GM12878 (cell line): ENCODE measurements around the gene SMCO1. TPM values are rescaled to one million over a fixed set of nuclear protein-coding genes. Genes with fewer than 3 reads are reported as not detected.

Source experiments
- ATAC-seq: fragments of 200-7000 bp; cut with Tn5 transposase; 3 replicates; pipeline ENCODE4 v1.9.1; 2020; ENCODE audit warnings: mild to moderate bottlenecking, moderate library complexity
- Bru-seq: library from RNA; stranded (reverse); fragments of 400-500 nt; gene quantifications from one replicate; lab custom pipeline; 2021; lab: Mats Ljungman, UMichigan
- BruChase-seq, 2 experiments: library from RNA; stranded (reverse); fragments of 400-500 nt; gene quantifications; one replicate each; lab custom pipeline; 2021; lab: Mats Ljungman, UMichigan
- BruUV-seq: library from RNA; stranded (reverse); fragments of 400-500 nt; replicated peaks from 2 replicates; lab custom pipeline; 2021; lab: Mats Ljungman, UMichigan
- CTCF ChIA-PET: fragments of 300-600 bp; sonication (Branson Sonifier 250); formaldehyde crosslinking; extraction: SDS; loops from one replicate; lab custom pipeline; 2021; ENCODE audit warnings: inconsistent platforms; lab: Yijun Ruan, JAX
- POLR2A ChIA-PET: fragments of 350-600 bp; formaldehyde crosslinking; extraction: SDS; loops from one replicate; lab custom pipeline; 2021; ENCODE audit warnings: inconsistent platforms; lab: Charles Lee
- RAD21 ChIA-PET: fragments of 300-600 bp; sonication (Branson Sonifier 250); formaldehyde crosslinking; loops from one replicate; lab custom pipeline; 2023; ENCODE audit warnings: antibody characterized with exemption; ENCODE audit not compliant: unreplicated experiment; lab: Charles Lee
- SMC1A ChIA-PET: fragments of 300-600 bp; sonication (Branson Sonifier 250); formaldehyde crosslinking; loops from one replicate; lab custom pipeline; 2023; ENCODE audit not compliant: unreplicated experiment, uncharacterized antibody; lab: Charles Lee
- DNase-seq: peaks from one replicate; pipeline ENCODE4 v3.0.0-alpha.2; 2011; ENCODE audit warnings: low read depth, low spot score
- FAIRE-seq: peaks from 3 replicates; lab custom pipeline; 2011; peaks lifted over from hg19 to GRCh38; lab: Jason Lieb, UNC
- H2AFZ ChIP-seq: 2 replicates; pipeline ENCODE4 v1.6.0; 2011; ENCODE audit warnings: low read depth, low read length, control low read depth; ENCODE audit not compliant: control insufficient read depth
- H3K27ac ChIP-seq: 2 replicates; pipeline ENCODE4 v1.5.1; 2011; ENCODE audit warnings: control low read depth; ENCODE audit not compliant: control insufficient read depth, insufficient read depth
- H3K27me3 ChIP-seq, 2 experiments: replicated peaks in 1 of 2; 2 replicates each; pipeline versions ENCODE4 v1.6.0 to v1.6.1; 2011; ENCODE audit warnings: low read length in 1 of 2; ENCODE audit not compliant: control insufficient read depth in 2 of 2, insufficient read depth in 2 of 2
- H3K36me3 ChIP-seq, 2 experiments: 2 replicates each; pipeline ENCODE4 v1.5.1; 2011; ENCODE audit warnings: low read length in 1 of 2; ENCODE audit not compliant: control insufficient read depth in 2 of 2, insufficient read depth in 2 of 2
- H3K4me1 ChIP-seq: 2 replicates; pipeline ENCODE4 v1.6.1; 2011; ENCODE audit warnings: mild to moderate bottlenecking, low read length, moderate library complexity, mixed read lengths; ENCODE audit not compliant: control insufficient read depth, insufficient read depth
- H3K4me2 ChIP-seq: 2 replicates; pipeline ENCODE4 v1.6.0; 2011; ENCODE audit warnings: control low read depth; ENCODE audit not compliant: control insufficient read depth, insufficient read depth
- H3K4me3 ChIP-seq: fragments of 200-600 bp; sonication (generic); 2 replicates; pipeline ENCODE4 v1.5.1; 2016
- H3K79me2 ChIP-seq: 2 replicates; pipeline ENCODE4 v1.6.0; 2011; ENCODE audit warnings: low read length; ENCODE audit not compliant: control insufficient read depth, insufficient read depth
- H3K9ac ChIP-seq: 2 replicates; pipeline ENCODE4 v1.8.0; 2011; ENCODE audit warnings: low read length, control low read depth, mixed read lengths; ENCODE audit not compliant: control insufficient read depth, insufficient read depth
- H3K9me3 ChIP-seq: replicated peaks from 3 replicates; pipeline ENCODE4 v1.5.1; 2011; ENCODE audit warnings: mild to moderate bottlenecking, low read length; ENCODE audit not compliant: control insufficient read depth, insufficient read depth
- H4K20me1 ChIP-seq: 2 replicates; pipeline ENCODE4 v1.6.0; 2011; ENCODE audit not compliant: control insufficient read depth, insufficient read depth
- CBFB ChIP-seq: IDR thresholded peaks from 2 replicates; pipeline ENCODE4 v1.6.1; 2016; ENCODE audit warnings: antibody characterized with exemption, low read depth
- CEBPB ChIP-seq, 2 experiments: fragments of 150-350 bp in 1 of 2; IDR thresholded peaks; 2 replicates each; pipeline ENCODE4 v1.6.1; 2012 to 2014; ENCODE audit warnings: low read depth in 2 of 2, low read length in 2 of 2, borderline replicate concordance in 1 of 2, inconsistent platforms in 1 of 2
- CHD1 ChIP-seq: IDR thresholded peaks from 2 replicates; pipeline ENCODE4 v1.6.1; 2012; ENCODE audit warnings: low read depth, low read length, improper control_type of control experiment
- HDAC2 ChIP-seq: fragments of 200-600 bp; sonication (generic); IDR thresholded peaks from 2 replicates; pipeline ENCODE4 v1.6.1; 2017
- MYB ChIP-seq: fragments of 150-350 bp; IDR thresholded peaks from 2 replicates; pipeline ENCODE4 v1.6.1; 2014; ENCODE audit warnings: mild to moderate bottlenecking, low read depth, low read length, borderline replicate concordance
- POLR2A ChIP-seq: IDR thresholded peaks from 2 replicates; pipeline ENCODE4 v1.6.1; 2011; ENCODE audit warnings: low read depth, mild to moderate bottlenecking, low read length
- SIN3A ChIP-seq: IDR thresholded peaks from 2 replicates; pipeline ENCODE4 v1.6.1; 2012; ENCODE audit warnings: low read depth, low read length, improper control_type of control experiment
- SMAD1 ChIP-seq: fragments of 450-650 bp; IDR thresholded peaks from 2 replicates; pipeline ENCODE4 v1.6.1; 2018; ENCODE audit warnings: mild to moderate bottlenecking, low read depth; ENCODE audit not compliant: partially characterized antibody
- SREBF1 ChIP-seq: IDR thresholded peaks from 2 replicates; pipeline ENCODE4 v1.6.1; 2012; ENCODE audit warnings: mild to moderate bottlenecking, low read length
- TCF7 ChIP-seq: IDR thresholded peaks from 2 replicates; pipeline ENCODE4 v1.6.1; 2014; ENCODE audit warnings: antibody characterized with exemption, borderline replicate concordance
- ZNF274 ChIP-seq: IDR thresholded peaks from one replicate; pipeline ENCODE4 v1.8.0; 2011; ENCODE audit not compliant: insufficient read length, insufficient read depth
- WGBS: methylation state at CpG from one replicate; pipeline ENCODE4 v1.1.6; 2016; ENCODE audit warnings: low lambda C conversion rate; ENCODE audit not compliant: insufficient replicate concordance, insufficient coverage; ENCODE audit errors: missing lambda C conversion rate; 5-methylcytosine and 5-hydroxymethylcytosine counted together
- in situ Hi-C: fragments of 300-500 bp; cut with MboI; formaldehyde crosslinking; loops from 9 replicates; pipeline ENCODE4 v1.14.3; 2018; ENCODE audit warnings: mixed read lengths
- intact Hi-C: fragments of 100-400 bp; cut with micrococcal nuclease; formaldehyde crosslinking; loops from one replicate; pipeline ENCODE4 v1.14.2; 2022; ENCODE audit not compliant: unreplicated experiment
- long read RNA-seq, 2 experiments: library from polyadenylated mRNA; unstranded; transcript quantifications; one replicate each; pipeline ENCODE4 v2.0.0, GENCODE V29; 2019 to 2020
- polyA minus RNA-seq, 3 experiments: library from RNA; depleted of rRNA, polyadenylated mRNA; stranded (reverse); fragments of >200 nt; gene quantifications; 2 replicates each; pipeline ENCODE4 v1.2.3, GENCODE V29; 2011
- polyA plus RNA-seq, 11 experiments: library from polyadenylated mRNA; depleted of rRNA in 4 of 11; unstranded in 6 of 11; stranded (reverse) in 5 of 11; fragments of >200 nt; fragmentation: Nextera tagmentation in 4 of 11; fragmentation: Illumina TruSeq in 1 of 11; extraction: Ambion mirVana in 4 of 11; extraction: Trizol in 1 of 11; gene quantifications; 1 replicate in 1 of 11; 2 replicates in 10 of 11; pipeline versions ENCODE4 v1.2.1 to v1.2.3, GENCODE V29; 2011 to 2016; ENCODE audit warnings: inconsistent platforms in 2 of 11, missing spikeins in 2 of 11, low read depth in 1 of 11
- total RNA-seq, 4 experiments: library from RNA; depleted of rRNA in 3 of 4; stranded (reverse); fragments of >200 nt in 3 of 4; fragmentation: Illumina TruSeq in 1 of 4; extraction: Trizol in 1 of 4; gene quantifications; 2 replicates each; pipeline versions ENCODE4 v1.2.1 to v1.2.3, GENCODE V29; 2013 to 2021
- TF ChIP-seq, protein P1 (sequence below): fragments of 450-650 bp; IDR thresholded peaks from 2 replicates; pipeline ENCODE4 v1.6.1; 2016; ENCODE audit warnings: mild to moderate bottlenecking, moderate library complexity, borderline replicate concordance
- TF ChIP-seq, protein P2 (sequence below): fragments of 450-650 bp; formaldehyde crosslinking; IDR thresholded peaks from 2 replicates; pipeline ENCODE4 v1.4.0; 2022; ENCODE audit warnings: mild to moderate bottlenecking, moderate library complexity

Gene SMCO1, protein sequence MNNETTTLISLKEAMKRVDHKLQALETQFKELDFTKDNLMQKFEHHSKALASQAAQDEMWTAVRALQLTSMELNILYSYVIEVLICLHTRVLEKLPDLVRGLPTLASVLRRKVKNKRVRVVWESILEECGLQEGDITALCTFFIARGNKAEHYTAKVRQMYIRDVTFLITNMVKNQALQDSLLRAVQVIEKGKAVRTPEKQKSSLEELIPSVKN
- total RNA-seq (2013; cell fraction: nucleolus; rRNA removed), result not detected in 2 replicates
- not detected in 2 replicates for total RNA-seq (2014; rRNA removed)
- total RNA-seq (2014; rRNA removed; fragmentation: Illumina TruSeq; extraction: Trizol), result not detected in 2 replicates
- not detected in 2 replicates for total RNA-seq (2021)
- polyA plus RNA-seq (2011; ENCODE audit: low read depth), result not detected
- polyA plus RNA-seq (2011; rRNA removed), result not detected in 2 replicates
- not detected in 2 replicates for polyA plus RNA-seq (2011; cell fraction: cytosol; rRNA removed)
- polyA plus RNA-seq (2011; cell fraction: nucleus; rRNA removed), result not detected in 2 replicates
- polyA plus RNA-seq (2012), result not detected in 2 replicates
- polyA plus RNA-seq (2014; fragmentation: Illumina TruSeq; extraction: Trizol), result not detected in 2 replicates
- under 1 TPM in 1 of 2 experiments, not detected in 1; 0.05 TPM for polyA plus RNA-seq (2014; fragmentation: Nextera tagmentation; extraction: Ambion mirVana)
- polyA plus RNA-seq (2014; rRNA removed), result not detected in 2 replicates
- polyA plus RNA-seq (2016; fragmentation: Nextera tagmentation; extraction: Ambion mirVana), result not detected
- polyA minus RNA-seq (2011; rRNA and poly(A)+ RNA removed), result not detected in 2 replicates
- not detected in 2 replicates for polyA minus RNA-seq (2011; cell fraction: cytosol; rRNA and poly(A)+ RNA removed)
- not detected in 2 replicates for polyA minus RNA-seq (2011; cell fraction: nucleus; rRNA and poly(A)+ RNA removed)
- not detected for Bru-seq, nascent RNA
- not detected for BruChase-seq, experiment 1, labeled RNA remaining after a 6-hour chase
- not detected for BruChase-seq, experiment 2, labeled RNA remaining after a 2-hour chase
- long read RNA-seq, experiment 1, result 0 reads
- long read RNA-seq, experiment 2, result 0 reads

DNA sequence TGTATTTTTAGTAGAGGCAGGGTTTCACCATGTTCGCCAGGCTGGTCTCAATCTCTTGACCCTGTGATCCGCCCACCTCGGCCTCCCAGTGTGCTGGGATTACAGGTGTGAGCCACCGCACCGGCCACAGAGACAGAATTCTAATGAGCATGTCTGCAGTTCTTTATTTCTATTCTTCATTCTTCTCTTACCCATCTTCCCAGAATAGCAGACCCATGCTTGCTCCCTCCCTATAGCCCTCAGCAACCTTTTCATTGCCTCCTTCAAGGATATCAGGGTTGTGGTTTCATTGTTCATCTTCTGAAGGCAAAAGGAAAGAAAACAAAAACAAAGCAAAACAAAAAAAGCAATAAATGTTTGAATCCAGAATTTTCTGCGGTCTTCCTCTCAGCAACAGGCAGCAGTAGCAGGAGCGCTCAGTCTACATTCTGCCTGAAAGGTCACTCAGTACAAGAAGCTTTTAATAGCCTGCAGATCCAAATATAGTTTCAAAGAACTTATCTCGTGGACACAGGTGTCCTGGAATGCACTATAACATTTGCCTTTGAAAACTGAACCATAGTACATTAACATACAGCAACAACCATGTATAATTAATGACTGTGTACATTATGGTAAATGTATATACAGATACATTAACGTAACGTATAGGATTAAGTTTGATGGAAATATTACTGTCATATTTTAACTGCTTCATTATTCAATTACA lies at the start of gene SMCO1:
Gene SMCO1 (minus strand): TSS at position 434 of the 709 bp plus-strand sequence. CDS start 137 bp downstream, at position 297.
- H3K27ac ChIP-seq, result no peak within 1 kb of the TSS
- no peak within 1 kb of the TSS for H2AFZ ChIP-seq
- RAD21 ChIA-PET, result no interaction called here
- POLR2A ChIA-PET, result no interaction called here
- in situ Hi-C loops, result no loop called here
- SMC1A ChIA-PET, result interaction anchor here (1.0 kb wide), 1 partner anchor 263 kb away, joined by 3 read pairs; no protein-coding TSS in a partner anchor
- no TSS peak for BruUV-seq
- intact Hi-C loops, result no loop called here
- 71% methylated on average over 10 of the region's 10 CpGs for WGBS
- ATAC-seq (no peak), FAIRE-seq (no peak), DNase-seq (no peak)
- H3K9me3 ChIP-seq, result peaks cover 26% of the 10 kb centered on the region
- H4K20me1 ChIP-seq, result no peaks in the 10 kb centered on the region
- no peak within 1 kb of the TSS for H3K4me3 ChIP-seq
- no peak within 1 kb of the TSS for H3K9ac ChIP-seq
- H3K4me2 ChIP-seq, result no peak within 1 kb of the TSS
- H3K27me3 ChIP-seq, result no peaks in the 10 kb centered on the region
- no peaks in the 10 kb centered on the region for H3K79me2 ChIP-seq
- H3K36me3 ChIP-seq, result no peaks in the 10 kb centered on the region
- CTCF ChIA-PET, result interaction anchor here (1.6 kb wide), 1 partner anchor 11 kb away, joined by 4 read pairs; the partner anchor contains the start of gene RNF168
- H3K4me1 ChIP-seq, result no peaks in the 10 kb centered on the region
- TF ChIP-seq CEBPB (IDR thresholded peaks at IDR 0.05; ENCODE audit: borderline replicate concordance in 1 of 2, low read depth in 2 of 2, low read length in 2 of 2), result no peak
- TF ChIP-seq ZNF274, result no peak
- TF ChIP-seq CBFB, result no peak
- TF ChIP-seq HDAC2, result no peak
- TF ChIP-seq SMAD1, result no peak
- TF ChIP-seq CHD1, result no peak
- no peak for TF ChIP-seq TCF7
- TF ChIP-seq, protein P1, sequence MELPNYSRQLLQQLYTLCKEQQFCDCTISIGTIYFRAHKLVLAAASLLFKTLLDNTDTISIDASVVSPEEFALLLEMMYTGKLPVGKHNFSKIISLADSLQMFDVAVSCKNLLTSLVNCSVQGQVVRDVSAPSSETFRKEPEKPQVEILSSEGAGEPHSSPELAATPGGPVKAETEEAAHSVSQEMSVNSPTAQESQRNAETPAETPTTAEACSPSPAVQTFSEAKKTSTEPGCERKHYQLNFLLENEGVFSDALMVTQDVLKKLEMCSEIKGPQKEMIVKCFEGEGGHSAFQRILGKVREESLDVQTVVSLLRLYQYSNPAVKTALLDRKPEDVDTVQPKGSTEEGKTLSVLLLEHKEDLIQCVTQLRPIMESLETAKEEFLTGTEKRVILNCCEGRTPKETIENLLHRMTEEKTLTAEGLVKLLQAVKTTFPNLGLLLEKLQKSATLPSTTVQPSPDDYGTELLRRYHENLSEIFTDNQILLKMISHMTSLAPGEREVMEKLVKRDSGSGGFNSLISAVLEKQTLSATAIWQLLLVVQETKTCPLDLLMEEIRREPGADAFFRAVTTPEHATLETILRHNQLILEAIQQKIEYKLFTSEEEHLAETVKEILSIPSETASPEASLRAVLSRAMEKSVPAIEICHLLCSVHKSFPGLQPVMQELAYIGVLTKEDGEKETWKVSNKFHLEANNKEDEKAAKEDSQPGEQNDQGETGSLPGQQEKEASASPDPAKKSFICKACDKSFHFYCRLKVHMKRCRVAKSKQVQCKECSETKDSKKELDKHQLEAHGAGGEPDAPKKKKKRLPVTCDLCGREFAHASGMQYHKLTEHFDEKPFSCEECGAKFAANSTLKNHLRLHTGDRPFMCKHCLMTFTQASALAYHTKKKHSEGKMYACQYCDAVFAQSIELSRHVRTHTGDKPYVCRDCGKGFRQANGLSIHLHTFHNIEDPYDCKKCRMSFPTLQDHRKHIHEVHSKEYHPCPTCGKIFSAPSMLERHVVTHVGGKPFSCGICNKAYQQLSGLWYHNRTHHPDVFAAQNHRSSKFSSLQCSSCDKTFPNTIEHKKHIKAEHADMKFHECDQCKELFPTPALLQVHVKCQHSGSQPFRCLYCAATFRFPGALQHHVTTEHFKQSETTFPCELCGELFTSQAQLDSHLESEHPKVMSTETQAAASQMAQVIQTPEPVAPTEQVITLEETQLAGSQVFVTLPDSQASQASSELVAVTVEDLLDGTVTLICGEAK, result no peak
- TF ChIP-seq MYB, result no peak
- TF ChIP-seq, protein P2, sequence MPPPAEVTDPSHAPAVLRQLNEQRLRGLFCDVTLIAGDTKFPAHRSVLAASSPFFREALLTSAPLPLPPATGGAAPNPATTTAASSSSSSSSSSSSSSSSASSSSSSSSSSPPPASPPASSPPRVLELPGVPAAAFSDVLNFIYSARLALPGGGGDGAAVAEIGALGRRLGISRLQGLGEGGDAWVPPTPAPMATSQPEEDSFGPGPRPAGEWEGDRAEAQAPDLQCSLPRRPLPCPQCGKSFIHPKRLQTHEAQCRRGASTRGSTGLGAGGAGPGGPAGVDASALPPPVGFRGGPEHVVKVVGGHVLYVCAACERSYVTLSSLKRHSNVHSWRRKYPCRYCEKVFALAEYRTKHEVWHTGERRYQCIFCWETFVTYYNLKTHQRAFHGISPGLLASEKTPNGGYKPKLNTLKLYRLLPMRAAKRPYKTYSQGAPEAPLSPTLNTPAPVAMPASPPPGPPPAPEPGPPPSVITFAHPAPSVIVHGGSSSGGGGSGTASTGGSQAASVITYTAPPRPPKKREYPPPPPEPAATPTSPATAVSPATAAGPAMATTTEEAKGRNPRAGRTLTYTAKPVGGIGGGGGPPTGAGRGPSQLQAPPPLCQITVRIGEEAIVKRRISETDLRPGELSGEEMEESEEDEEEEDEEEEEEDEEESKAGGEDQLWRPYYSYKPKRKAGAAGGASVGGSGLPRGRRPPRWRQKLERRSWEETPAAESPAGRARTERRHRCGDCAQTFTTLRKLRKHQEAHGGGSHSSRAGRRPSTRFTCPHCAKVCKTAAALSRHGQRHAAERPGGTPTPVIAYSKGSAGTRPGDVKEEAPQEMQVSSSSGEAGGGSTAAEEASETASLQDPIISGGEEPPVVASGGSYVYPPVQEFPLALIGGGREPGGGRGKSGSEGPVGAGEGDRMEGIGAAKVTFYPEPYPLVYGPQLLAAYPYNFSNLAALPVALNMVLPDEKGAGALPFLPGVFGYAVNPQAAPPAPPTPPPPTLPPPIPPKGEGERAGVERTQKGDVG, result no peak
- TF ChIP-seq SIN3A, result no peak
- TF ChIP-seq POLR2A, result no peak
- TF ChIP-seq SREBF1, result no peak
